GM15510 (cell line): ENCODE results near the gene RPL36.

Experiments used
- POLR2A ChIP-seq: IDR thresholded peaks from 3 replicates; pipeline ENCODE4 v1.6.1; 2011; ENCODE audit warnings: borderline replicate concordance; ENCODE audit not compliant: insufficient read length; ENCODE audit errors: extremely low read depth

Gene RPL36

GRCh38 chr19:5690125-5690954 lies at the start of gene RPL36:
Gene RPL36, plus strand, starts transcription at chr19:5690295. Its CDS starts 213 bp downstream, at chr19:5690508.
- TF ChIP-seq POLR2A = peak; percentile 99

DNA sequence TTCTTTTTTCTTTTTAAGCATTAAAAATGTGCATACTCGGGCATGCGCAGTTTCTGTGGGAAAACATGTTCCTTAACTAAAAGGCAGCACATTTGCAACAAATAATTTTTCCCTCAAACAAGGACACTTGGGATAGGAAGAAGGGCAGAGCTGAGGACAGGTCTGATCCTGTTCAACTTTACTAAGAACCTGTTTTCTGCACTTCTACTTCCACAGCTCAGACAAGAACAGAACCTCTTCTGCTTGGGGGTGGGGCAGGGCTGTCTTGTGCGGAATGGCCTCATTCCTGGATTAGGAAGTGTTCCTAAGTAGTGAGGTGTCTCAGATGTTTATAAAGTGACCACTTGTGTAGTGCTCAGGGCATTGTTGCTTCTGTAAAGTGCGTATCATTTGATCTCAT lies 48.9 kb upstream of the RPL36 start:
- TF ChIP-seq POLR2A = no peak

- no peak for TF ChIP-seq POLR2A
Observed at GRCh38 chr19:5642204-5642603, 47.9 kb upstream of the RPL36 start.

- no peak for TF ChIP-seq POLR2A
Observed at GRCh38 chr19:5643060-5643459, 47.0 kb upstream of the RPL36 start.

DNA sequence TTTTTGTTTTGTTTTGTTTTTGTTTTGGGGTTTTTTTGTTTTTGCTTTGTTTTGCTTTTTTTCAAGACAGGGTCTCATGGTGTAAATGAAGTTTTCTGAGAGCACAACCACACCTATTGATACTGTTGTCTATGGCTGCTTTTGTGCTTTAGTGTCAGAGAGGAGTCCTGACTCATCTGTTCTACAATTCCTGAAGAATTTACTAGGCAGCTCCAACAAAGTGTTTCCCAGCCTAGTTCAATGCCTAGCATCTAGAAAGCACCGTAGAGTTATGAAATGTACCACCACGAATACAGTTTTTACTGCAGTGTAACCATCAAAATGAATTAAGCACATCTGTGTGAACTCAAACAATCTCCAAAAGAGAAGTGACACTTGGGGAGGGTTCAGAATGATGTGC lies 46.1 kb upstream of the RPL36 start:
- no peak for TF ChIP-seq POLR2A

DNA sequence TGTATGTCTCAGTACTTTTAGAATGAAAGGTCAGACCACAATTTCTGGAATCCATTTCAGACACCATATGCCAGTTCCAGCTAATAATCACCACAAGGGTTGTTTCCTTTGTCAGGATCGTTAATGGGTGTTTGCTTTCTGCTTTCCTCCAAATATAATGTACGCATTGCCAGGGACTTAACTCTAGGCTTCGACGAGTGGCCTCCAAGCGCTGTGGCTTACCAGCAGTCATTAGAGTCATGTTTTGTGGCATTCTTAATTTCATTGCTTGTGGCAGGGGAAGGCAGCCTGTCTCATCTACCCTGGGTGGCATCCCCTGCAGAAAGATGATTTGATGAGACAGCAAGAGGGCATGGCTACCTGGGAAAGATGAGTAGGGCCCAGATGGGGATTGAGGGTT lies 44.7 kb upstream of the RPL36 start:
- TF ChIP-seq POLR2A = no peak

DNA sequence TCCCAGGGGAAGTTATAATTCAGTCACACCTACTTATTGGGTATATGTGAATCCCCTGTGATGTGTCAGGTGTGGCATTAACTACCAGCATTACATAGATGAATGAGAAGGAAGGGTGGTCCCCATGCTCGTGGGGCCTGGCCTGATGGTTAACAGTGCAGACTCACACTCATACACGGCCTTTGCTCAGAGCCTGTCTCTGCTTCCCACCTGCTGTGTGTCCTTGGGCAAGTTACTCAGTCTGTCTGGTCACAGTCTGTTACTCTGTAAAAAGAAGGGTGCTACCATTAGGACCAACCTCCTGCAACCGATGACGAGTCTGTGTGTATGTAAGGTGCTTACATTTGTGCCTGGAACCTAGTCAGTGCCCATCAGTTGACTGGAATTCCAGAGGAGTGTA lies 43.4 kb upstream of the RPL36 start:
- no peak for TF ChIP-seq POLR2A

GRCh38 chr19:5648464-5648863 lies 41.6 kb upstream of the RPL36 start:
- TF ChIP-seq POLR2A = no peak

DNA sequence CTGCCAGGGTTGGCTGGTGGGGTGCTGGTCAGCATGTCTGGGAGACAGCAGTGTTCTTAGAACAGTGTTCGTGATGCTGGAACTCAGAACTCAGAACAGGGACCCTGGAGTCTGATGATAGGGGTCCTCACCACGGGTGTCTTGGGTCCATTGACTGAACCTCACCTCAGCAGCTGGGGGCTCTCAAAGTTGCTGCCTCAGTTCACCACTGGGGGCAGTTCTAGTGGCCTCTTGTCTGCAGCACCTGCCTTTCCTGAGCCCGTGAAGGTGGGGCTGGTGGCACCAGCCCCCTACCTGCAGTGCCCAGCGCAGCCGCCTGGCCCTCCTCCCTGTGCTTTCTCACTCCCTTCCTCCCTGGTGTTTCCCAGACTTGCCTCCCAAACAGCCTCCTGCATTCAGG lies 38.7 kb upstream of the RPL36 start:
- no peak for TF ChIP-seq POLR2A

- TF ChIP-seq POLR2A = no peak
Observed at GRCh38 chr19:5652261-5652660, 37.8 kb upstream of the RPL36 start.

DNA sequence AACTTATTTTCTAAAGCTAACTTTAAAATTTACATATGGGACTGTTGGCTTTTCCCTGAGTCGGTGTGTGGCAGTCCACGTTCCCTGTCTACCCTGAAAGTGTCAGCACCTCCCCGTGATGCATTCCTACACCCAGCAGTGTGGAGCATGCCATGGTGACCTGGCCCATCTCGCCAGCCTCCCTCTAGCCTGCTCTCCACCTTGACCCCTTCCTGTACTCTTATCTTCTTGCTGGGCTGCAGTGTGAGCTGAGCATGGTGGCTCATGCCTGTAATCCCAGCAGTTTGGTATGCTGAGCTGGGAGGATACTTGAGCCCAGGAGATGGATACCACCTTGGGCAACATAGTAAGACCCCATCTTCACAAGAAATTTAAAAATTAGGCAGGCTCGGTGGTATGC lies 35.2 kb upstream of the RPL36 start:
- no peak for TF ChIP-seq POLR2A

DNA sequence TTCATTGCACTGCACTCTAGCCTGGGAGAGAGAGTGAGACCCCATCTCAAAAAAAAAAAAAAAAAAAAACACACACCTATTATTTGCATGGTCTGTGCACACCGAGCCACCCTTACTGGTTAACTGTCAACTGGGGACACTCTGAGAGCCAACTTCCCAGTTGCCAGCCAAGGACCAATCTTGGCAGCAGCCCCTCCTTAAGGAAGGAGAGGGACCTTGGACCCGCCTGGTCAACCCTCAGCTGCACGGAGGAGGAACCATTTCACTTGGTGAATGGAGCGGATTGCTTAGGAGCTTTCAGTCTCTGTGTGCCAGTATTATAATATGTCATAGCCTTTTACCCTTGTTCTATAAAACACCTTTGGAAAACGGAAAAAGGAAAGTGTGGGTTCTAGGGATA lies 34.7 kb upstream of the RPL36 start:
- TF ChIP-seq POLR2A = no peak

GRCh38 chr19:5661483-5661882 lies 28.6 kb upstream of the RPL36 start:
- TF ChIP-seq POLR2A = no peak

GRCh38 chr19:5663904-5664303 lies 26.2 kb upstream of the RPL36 start:
- no peak for TF ChIP-seq POLR2A

DNA sequence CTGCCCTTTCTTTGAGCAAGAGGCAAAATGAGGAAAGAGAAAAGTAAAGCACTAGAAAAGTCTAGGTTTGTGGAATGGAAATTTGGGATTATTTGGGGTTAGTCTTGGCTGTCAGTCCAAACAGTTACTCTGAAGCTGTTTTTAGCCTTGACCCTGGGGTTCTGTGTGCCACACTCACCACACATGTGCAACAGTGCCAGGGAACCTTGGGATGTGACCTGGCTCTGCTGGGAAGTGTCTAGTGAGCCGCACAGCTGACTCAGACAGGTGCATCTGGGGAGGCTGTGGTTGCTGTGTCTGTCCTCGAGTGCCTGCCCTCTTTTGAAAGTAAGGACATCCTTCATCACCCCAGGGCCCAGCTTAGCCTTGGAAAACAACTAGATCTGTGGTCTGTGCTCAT lies 25.6 kb upstream of the RPL36 start:
- no peak for TF ChIP-seq POLR2A

DNA sequence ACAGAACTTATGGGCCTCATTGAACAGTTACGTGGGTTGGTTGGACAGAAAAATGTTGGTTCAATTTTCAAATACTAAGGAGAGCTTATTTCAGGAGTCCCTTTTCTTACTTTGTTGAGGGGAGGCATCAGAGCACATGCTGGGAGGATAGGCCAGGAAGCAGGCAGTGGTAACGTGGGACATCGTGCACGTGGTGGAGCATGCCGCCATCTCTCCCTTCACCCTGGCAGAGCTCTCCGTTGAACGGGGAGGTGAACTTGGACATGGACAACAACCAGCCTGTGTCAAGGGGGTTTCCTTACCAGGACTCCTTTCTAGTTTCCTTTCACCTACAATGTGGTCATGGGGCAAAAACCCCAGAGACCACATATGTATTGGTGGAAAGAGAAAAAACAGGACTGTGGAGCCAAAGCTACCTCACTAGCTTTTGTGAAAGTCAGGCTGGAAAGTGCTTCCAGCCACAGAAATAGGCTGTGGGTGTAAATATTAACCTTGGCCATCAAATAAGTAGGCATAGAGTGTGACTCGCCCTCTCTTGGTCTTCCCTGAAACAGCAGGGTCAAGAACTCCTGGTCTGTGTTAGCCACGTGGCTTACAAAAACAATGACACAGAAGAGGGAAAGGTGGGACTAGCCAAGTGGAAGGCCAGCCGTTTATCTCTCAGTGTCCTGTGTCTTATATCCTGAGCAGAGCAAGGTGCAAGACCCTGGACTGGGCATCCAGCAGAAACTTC lies 24.1 kb upstream of the RPL36 start:
- TF ChIP-seq POLR2A = no peak
